AG09319 (cell line): Measurements from ENCODE around the gene FAM83C.

Experiments used
- DNase-seq: peaks from one replicate; pipeline ENCODE4 v3.0.0-alpha.2; 2010; ENCODE audit warnings: low read depth; ENCODE audit errors: extremely low read depth
- TF ChIP-seq, protein P1 (sequence below): IDR thresholded peaks from 2 replicates; pipeline ENCODE4 v1.5.1; 2011; ENCODE audit warnings: low read depth, mild to moderate bottlenecking, inconsistent platforms, low read length, moderate library complexity

Gene FAM83C

DNA sequence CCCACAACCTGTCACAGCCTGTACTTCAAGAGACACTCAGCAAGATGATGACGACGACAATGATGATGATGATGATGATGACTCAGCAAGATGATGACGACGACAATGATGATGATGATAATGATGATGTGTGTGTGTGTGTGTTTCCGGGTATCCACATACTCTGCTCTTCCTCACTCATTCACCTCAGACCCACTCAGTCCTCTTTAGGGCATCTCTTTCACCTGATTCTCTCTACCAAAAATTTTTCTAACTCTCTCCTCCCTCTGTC, 6.5 kb downstream of the FAM83C start:
- TF ChIP-seq, protein P1, sequence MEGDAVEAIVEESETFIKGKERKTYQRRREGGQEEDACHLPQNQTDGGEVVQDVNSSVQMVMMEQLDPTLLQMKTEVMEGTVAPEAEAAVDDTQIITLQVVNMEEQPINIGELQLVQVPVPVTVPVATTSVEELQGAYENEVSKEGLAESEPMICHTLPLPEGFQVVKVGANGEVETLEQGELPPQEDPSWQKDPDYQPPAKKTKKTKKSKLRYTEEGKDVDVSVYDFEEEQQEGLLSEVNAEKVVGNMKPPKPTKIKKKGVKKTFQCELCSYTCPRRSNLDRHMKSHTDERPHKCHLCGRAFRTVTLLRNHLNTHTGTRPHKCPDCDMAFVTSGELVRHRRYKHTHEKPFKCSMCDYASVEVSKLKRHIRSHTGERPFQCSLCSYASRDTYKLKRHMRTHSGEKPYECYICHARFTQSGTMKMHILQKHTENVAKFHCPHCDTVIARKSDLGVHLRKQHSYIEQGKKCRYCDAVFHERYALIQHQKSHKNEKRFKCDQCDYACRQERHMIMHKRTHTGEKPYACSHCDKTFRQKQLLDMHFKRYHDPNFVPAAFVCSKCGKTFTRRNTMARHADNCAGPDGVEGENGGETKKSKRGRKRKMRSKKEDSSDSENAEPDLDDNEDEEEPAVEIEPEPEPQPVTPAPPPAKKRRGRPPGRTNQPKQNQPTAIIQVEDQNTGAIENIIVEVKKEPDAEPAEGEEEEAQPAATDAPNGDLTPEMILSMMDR, result no peak
- DNase-seq, result no peak

DNA sequence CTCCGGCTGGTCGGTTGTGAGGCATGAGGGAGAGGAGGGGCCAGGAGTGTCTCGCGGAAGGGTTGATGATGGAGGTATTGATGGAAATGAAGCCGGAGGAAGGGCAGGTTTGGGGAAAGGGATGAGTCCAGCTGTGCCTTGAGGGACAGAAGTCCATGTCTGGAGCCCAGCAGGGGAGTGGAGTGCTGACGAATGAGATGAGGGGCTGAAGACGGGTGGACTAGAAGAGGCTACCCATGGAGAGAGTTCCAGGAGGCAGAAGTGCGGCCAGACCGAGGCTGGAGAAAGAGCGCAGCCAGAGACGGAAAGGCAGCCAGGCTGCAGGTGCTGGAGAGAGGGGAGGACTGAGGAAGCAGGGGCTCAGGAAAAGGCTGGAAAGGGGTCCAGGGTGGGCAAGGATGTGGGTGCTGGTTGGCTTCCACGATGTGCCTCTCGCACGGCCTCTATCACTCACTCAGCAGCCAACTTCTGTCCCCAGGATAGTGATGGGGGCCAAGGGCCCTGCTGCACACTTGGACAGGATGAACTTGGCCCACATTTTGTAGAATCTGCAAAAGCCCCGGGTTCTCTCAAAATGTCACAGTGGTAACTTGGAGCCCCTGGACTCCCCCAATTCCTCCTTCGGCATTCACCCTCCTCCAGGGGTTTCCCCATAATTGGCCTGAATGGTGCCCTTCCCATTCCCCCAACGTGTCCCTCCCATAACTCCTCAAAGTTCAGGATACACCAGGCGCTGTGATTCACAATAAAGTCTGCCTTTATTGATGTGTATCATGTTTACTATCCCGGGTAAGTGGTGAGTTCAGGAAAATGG, 7.0 kb downstream of the FAM83C start:
- TF ChIP-seq, protein P1, result no peak
- no peak for DNase-seq

DNA sequence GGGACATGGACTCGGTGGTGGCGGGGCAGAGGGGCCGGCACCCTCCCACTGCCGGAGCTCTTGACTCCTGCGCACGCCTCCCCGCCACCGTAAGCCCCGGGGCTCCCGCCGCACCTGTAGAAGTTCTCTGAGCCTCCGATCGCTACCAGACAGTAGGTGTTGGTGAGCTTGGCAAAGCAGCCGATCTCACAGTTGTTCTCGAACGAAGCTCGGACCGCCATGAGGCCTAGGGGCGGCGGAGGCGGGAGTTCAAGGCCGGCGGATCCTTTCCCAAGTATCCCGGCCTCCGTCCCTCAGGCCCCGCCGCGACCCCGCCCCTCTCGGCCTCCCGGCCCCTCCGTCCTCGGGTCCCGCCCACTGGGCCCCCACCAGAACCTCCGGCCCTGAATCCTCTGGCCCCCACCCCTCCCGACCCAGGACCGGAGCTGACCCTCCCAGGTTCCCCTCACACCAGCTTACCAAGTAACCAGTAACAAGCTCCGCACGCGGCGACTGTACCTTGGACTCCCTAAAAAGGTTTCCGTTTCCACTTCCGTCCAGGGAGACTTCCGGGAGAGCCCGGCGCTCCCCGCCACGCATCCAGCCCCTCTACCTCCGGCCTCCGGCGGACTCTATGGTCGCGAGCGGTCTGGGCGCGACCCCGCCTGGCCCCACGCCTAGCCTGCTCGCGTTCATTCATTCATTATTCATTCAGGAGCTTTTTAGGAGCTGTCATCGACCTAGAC, 7.8 kb downstream of the FAM83C start, which contains the start of gene EIF6:
EIF6 (minus strand) TSS at position 506 of the 725 bp plus-strand sequence; CDS start at position 221, 285 bp downstream.
- peak; percentile 50 for DNase-seq
- TF ChIP-seq, protein P1, result no peak

DNA sequence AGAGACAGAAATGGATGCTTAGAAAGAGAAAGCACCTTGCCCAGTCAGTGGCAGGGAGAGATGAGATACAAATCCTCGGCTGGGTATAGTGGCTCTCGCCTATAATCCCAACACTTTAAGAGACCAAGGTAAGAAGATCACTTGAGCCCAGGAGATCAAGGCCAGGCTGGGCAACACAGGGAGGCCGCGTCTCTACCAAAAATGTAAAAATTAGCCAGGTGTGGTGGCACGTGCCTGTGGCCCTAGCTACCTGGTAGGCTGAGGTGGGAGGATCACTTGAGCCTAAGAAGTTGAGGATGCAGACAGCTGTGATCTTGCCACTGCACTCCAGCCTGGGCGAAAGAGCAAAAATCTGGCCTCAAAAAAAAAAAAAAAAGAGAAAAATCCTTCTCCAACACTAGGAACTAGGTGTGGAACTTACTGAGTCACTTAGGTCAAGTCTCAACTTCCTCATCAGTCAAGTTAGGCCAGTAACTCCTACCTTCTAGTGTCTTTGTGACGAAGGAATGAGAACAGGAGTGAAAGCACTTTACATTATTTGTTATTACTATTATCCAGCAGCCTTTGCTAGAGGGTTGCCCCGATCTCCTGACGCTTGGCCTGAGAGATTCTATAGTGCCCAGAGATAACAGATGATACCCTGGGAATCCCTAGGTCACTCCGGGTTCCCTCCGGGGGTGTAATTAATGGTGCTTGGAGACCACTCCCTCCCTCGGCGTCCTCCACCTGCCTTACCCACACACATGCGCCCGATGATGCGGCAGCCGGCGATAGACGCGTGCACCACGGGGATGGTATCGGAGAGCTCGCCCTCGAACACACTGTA, 8.6 kb downstream of the FAM83C start:
- TF ChIP-seq, protein P1, result no peak
- no peak for DNase-seq

DNA sequence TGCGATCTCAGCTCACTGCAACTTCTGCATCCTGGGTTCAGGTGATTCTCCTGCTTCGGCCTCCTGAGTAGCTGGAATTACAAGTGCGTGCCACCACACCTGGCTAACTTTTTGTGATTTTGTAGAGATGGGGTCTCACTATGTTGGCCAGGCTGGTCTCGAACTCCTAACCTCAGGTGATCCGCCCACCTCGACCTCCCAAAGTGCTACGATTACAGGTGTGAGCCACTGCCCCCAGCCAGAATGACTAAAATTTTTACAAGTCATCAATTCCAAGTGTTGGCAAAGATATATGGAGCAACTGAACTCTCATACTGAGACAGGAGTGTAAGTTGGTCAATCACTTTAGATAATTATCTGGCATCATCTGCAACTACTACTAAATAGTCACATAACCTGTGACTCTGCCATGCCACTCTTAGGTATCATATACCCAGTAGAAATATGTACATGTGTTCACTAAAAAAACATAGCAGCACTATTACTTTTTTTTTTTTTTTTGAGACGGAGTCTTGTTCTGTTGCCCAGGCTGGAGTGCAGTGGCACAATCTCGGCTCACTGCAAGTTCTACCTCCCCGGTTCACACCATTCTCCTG, 10.6 kb downstream of the FAM83C start:
- TF ChIP-seq, protein P1, result no peak
- DNase-seq, result no peak

DNA sequence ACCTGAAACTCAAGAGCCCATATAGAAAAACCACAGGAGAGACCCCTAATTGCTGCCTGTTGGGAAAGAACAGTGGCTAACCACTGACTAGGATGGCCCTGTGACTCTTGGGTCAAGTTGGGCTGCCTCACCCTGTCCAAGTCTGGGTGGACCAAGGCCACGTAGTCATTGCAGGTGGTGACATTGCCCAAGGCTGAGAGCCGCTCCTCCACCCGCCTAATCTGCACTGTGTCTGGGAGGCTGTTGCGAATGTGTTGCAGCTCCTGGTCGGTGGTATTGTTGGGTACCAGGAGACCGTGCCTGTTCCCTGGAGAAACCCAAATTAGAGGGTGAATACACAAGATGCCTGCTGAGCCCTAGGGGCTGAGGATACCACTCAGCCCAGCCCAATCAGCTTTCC, 11.7 kb downstream of the FAM83C start:
- TF ChIP-seq, protein P1, result no peak
- DNase-seq, result no peak
